Testis (tissue), 5 donors: ENCODE results near the gene F5. TPM values are rescaled to one million over a fixed set of nuclear protein-coding genes. Genes with fewer than 3 reads are reported as not detected.
A peak's percentile ranks its signal among the peaks of the same experiment; 100 is the strongest.

ENCODE experiments used
- DNase-seq: peaks from one replicate; pipeline ENCODE4 v3.0.0-alpha.2; 2019
- H3K27ac ChIP-seq, 2 donors: fragments of 200-600 bp; sonication (generic); one replicate each; pipeline ENCODE4 v1.5.1; 2019
- H3K27me3 ChIP-seq: fragments of 200-600 bp; sonication (generic); one replicate; pipeline ENCODE4 v1.5.1; 2019
- H3K36me3 ChIP-seq: fragments of 200-600 bp; sonication (generic); one replicate; pipeline ENCODE4 v1.5.1; 2017; ENCODE audit warnings: low read depth; ENCODE audit errors: missing control alignments
- H3K4me1 ChIP-seq: fragments of 200-600 bp; sonication (generic); one replicate; pipeline ENCODE4 v1.5.1; 2019
- H3K4me3 ChIP-seq, 2 donors: fragments of 200-600 bp; sonication (generic); one replicate each; pipeline ENCODE4 v1.5.1; 2017 to 2019
- H3K9me3 ChIP-seq: fragments of 200-600 bp; sonication (generic); one replicate; pipeline ENCODE4 v1.5.1; 2017
- POLR2A ChIP-seq: fragments of 450-650 bp; IDR thresholded peaks from one replicate; pipeline ENCODE4 v1.6.1; 2017; ENCODE audit warnings: antibody characterized with exemption, mild to moderate bottlenecking, moderate library complexity
- WGBS, 2 donors: methylation state at CpG; one replicate each; pipeline ENCODE4 v1.1.5; 2018; 5-methylcytosine and 5-hydroxymethylcytosine counted together
- intact Hi-C: fragments of 100-400 bp; cut with DNase I; formaldehyde crosslinking; loops from one replicate; pipeline ENCODE4 v1.15.1; 2023; ENCODE audit warnings: low total_unique reads
- long read RNA-seq, 2 donors: transcript quantifications; one replicate each; lab custom pipeline, GENCODE V29; 2026
- polyA plus RNA-seq: library from polyadenylated mRNA; stranded (reverse); fragments of 350-450 nt; fragmentation: Illumina TruSeq; extraction: RNeasy Lipid Tissue Mini Kit (QIAGEN cat#74804); gene quantifications from one replicate; pipeline ENCODE4 v1.2.3, GENCODE V29; 2014; ENCODE audit warnings: low read depth, low replicate concordance; ENCODE audit not compliant: insufficient read depth
- total RNA-seq, 2 donors: library from RNA; depleted of rRNA; stranded (reverse); fragments of >200 nt; gene quantifications; one replicate each; pipeline ENCODE4 v1.2.3, GENCODE V29; 2016
- TF ChIP-seq, protein P1 (sequence below), 3 experiments: fragments of 450-650 bp in 2 of 3; fragments of 200-600 bp in 1 of 3; sonication (generic) in 1 of 3; IDR thresholded peaks; one replicate each; pipeline ENCODE4 v1.5.1; 2016 to 2019; ENCODE audit warnings: antibody characterized with exemption in 3 of 3, mild to moderate bottlenecking in 2 of 3, moderate library complexity in 1 of 3

F5 gene
- 1 to 10 TPM in 1 of 2 donors, under 1 TPM in 1; 0.63 to 2.0 TPM for total RNA-seq
- 5.2 TPM for polyA plus RNA-seq
- long read RNA-seq, donor 1: 0 reads
- long read RNA-seq, donor 2: 0 reads

DNA sequence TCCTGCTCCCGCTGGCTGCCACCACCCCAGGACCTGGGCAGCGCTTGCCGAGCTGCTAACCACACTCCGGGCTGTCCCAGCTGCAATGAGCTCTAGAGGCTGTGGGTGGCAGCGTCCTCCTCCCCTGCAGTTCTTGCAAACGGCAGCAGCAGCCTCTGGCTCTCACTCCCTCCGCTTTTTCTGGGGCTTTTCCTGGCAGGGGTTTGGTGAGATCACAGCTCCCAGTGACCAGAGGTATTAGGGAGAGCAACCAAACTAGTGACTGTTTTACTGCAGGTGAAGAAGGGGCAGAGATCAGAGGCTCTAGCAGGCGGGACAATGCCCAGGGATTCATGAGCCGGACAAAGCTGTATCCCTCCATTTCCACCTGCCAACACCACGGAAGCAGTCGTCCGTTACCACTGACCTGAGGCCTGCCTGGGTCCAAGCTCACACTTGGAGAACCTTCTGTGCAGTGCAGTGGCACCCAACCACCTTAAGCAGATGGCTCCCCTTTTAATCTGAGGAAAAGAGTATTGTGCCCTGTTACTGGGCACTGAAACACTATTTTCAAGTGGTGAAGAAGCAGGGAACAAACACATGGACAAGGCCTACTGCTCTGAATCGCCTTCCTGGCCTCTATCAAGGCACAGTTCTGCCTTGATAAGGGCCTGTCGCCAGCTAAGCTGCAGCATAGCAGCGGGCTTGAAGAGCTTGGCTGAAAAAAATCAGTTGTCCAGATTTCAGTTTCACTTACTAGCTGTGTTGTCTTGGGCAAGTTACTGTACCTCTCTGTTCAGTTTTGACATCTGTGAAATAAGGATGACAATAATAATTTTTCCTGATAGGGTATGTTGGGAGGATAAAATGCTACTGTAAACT, at the start of gene F5:
F5 (minus strand) TSS at position 87 of the 861 bp plus-strand sequence. CDS start 95 bp downstream, outside the sequence.
- peaks cover 8% of the 10 kb centered on the region for H3K4me1 ChIP-seq
- H3K27me3 ChIP-seq: no peaks in the 10 kb centered on the region
- H3K4me3 ChIP-seq: peak within 1 kb of the TSS in 1 of 2 donors; percentile 23
- no peaks in the 10 kb centered on the region for H3K9me3 ChIP-seq
- intact Hi-C loops: no loop called here
- no peaks in the 10 kb centered on the region for H3K36me3 ChIP-seq
- peak; percentile 81 for DNase-seq
- TF ChIP-seq POLR2A: no peak
- TF ChIP-seq, protein P1, sequence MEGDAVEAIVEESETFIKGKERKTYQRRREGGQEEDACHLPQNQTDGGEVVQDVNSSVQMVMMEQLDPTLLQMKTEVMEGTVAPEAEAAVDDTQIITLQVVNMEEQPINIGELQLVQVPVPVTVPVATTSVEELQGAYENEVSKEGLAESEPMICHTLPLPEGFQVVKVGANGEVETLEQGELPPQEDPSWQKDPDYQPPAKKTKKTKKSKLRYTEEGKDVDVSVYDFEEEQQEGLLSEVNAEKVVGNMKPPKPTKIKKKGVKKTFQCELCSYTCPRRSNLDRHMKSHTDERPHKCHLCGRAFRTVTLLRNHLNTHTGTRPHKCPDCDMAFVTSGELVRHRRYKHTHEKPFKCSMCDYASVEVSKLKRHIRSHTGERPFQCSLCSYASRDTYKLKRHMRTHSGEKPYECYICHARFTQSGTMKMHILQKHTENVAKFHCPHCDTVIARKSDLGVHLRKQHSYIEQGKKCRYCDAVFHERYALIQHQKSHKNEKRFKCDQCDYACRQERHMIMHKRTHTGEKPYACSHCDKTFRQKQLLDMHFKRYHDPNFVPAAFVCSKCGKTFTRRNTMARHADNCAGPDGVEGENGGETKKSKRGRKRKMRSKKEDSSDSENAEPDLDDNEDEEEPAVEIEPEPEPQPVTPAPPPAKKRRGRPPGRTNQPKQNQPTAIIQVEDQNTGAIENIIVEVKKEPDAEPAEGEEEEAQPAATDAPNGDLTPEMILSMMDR (IDR thresholded peaks at IDR 0.05): peak in 1 of 3 experiments; percentile 10
- 20% methylated on average over 10 to 15 of the region's 15 CpGs for WGBS, 2 donors
- no peak within 1 kb of the TSS for H3K27ac ChIP-seq

DNA sequence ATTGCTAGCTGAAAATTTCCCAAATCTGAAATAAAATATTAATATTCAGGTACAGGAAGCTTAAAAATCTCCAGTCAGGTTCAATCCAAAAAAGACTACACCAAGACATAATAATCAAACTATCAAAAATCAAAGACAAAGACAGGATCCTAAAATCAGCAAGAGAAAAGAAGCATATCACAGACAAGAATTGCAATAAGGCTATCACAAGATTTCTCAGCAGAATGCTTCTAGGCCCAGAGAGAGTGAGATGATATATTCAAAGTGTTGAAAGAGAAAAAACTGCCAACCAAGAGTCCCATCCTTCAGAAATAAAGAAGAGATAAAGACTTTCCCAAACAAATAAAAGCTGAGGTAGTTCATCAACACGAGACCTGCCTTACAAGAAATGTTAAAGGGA, 48.6 kb upstream of the F5 start:
- intact Hi-C loops: no loop called here
- H3K9me3 ChIP-seq: no peaks in the 10 kb centered on the region
- DNase-seq: no peak
- H3K27ac ChIP-seq: no peak overlapping the region
- no peaks in the 10 kb centered on the region for H3K36me3 ChIP-seq
- 76 to 87% methylated on average over 1 of the region's 1 CpG for WGBS, 2 donors
- TF ChIP-seq, protein P1 (IDR thresholded peaks at IDR 0.05): no peak
- no peak for TF ChIP-seq POLR2A
- H3K4me3 ChIP-seq: no peak overlapping the region
- H3K4me1 ChIP-seq: no peaks in the 10 kb centered on the region
- H3K27me3 ChIP-seq: no peaks in the 10 kb centered on the region

DNA sequence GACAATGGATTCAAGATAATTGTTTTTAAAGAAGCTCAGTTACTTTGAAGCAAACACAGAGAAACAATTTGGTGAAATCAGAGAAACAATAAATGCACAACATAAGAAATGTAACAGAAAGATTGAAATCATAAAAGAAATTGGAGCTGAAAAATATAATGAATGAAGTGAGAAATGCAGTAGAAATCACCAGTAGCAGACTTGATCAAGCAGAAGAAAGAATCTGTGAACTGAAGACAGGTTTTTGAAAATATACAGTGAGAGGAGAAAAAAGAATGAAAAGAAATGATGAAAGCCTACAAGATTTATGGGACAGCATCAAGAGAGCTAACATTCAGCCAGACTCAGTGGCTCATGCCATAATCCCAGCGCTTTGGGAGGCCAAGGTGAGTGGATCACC, 47.9 kb upstream of the F5 start:
- WGBS, 2 donors: 81 to 100% methylated on average over 1 of the region's 1 CpG
- DNase-seq: no peak
- no peak overlapping the region for H3K4me3 ChIP-seq

DNA sequence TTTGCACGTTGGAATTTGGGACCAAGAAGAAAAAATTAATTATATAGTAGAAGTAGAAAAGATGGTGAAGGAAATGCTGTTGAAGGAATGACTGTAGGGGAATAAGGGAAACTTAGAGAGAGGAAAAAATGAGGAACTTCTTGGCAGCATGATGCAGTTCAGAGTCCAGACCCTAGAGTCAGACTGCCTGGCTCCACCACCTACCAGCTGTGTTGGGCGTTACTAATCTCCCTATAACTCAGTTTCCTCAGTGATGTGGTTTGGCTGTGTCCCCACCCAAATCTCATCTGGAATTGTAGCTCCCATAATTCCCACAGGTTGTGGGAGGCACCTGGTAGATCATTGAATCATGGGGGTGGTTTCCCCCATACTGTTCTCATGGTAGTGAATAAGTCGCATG, 45.0 kb upstream of the F5 start:
- intact Hi-C loops: no loop called here
- no peaks in the 10 kb centered on the region for H3K4me1 ChIP-seq
- TF ChIP-seq POLR2A: no peak
- TF ChIP-seq, protein P1 (IDR thresholded peaks at IDR 0.05): no peak
- H3K36me3 ChIP-seq: no peaks in the 10 kb centered on the region
- H3K27ac ChIP-seq: no peak overlapping the region
- no peaks in the 10 kb centered on the region for H3K27me3 ChIP-seq
- DNase-seq: no peak
- 80 to 87% methylated on average over 3 of the region's 3 CpGs for WGBS, 2 donors
- no peak overlapping the region for H3K4me3 ChIP-seq
- no peaks in the 10 kb centered on the region for H3K9me3 ChIP-seq

More for the DNA sequence above, 47.9 kb upstream of the F5 start:
- no peaks in the 10 kb centered on the region for H3K27me3 ChIP-seq
- H3K36me3 ChIP-seq: no peaks in the 10 kb centered on the region
- TF ChIP-seq, protein P1 (IDR thresholded peaks at IDR 0.05): no peak
- TF ChIP-seq POLR2A: no peak
- H3K4me1 ChIP-seq: no peaks in the 10 kb centered on the region
- intact Hi-C loops: no loop called here
- no peak overlapping the region for H3K27ac ChIP-seq
- no peaks in the 10 kb centered on the region for H3K9me3 ChIP-seq
